NCI-H1930 (cell line): ENCODE results near the gene BTG3.
A peak's percentile ranks its signal among the peaks of the same experiment; 100 is the strongest.

Experiments
- DNase-seq, 2 experiments: peaks; one replicate each; lab custom pipeline; 2025; lab: John Stamatoyannopoulos, UW

BTG3 gene, protein sequence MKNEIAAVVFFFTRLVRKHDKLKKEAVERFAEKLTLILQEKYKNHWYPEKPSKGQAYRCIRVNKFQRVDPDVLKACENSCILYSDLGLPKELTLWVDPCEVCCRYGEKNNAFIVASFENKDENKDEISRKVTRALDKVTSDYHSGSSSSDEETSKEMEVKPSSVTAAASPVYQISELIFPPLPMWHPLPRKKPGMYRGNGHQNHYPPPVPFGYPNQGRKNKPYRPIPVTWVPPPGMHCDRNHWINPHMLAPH

DNA sequence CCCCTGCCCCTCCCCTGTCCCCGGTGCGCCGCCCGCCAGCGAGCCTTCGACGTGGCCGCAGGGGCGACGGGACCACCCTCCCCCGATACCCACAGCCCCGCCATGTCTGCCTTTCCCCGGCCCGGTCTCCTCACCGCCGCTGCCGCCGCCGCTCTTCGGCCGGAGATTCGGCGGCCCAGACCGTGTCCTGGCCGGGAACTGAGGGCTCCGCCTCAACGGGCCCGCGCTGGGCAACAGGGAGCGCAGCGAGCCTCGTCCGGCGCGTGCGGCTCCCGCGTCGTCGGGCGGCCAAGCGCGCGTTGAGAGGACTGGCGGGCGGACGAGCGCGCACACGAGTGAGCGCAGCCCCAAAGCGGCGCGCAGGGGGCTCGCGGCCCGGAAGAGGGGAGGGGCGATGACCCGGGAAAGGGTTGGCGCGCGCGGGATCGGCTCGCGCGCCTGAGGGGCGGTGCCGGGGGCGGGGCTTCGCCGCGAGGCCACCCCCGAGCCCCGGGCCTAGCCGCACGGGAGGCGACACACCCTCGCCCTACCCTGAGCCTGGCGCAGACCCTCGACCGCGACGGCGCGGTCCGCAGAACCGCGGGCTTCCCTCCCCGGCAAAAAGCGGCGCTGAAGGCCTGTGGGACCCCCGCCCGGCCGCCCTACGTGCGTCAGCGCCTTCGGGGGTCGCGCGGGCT, at the start of gene BTG3:
TSS of gene BTG3 (minus strand) at position 337 of the 677 bp plus-strand sequence. CDS start 3,757 bp downstream, outside the sequence.
- DNase-seq = peak; percentile 45 to 82

DNA sequence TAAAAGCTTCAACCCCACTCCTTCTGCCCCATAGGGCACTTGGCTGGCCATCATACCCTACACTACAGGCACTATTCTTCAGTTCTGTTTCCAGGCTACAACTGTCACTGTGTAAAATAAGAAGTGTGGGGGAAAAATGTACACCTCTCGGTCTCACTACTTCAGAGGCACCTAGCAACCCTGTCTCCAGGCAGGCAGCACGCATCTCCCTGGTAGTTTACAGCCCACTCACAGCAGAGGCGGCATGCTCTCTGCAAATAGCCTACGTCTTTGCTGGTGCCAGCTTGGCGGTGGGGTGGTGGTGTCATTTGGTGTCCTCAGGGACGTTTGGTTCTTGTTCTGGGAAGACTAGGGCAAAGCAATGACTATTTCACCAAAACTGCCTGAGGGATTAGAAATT, 48.2 kb upstream of the BTG3 start:
- DNase-seq = no peak

DNA sequence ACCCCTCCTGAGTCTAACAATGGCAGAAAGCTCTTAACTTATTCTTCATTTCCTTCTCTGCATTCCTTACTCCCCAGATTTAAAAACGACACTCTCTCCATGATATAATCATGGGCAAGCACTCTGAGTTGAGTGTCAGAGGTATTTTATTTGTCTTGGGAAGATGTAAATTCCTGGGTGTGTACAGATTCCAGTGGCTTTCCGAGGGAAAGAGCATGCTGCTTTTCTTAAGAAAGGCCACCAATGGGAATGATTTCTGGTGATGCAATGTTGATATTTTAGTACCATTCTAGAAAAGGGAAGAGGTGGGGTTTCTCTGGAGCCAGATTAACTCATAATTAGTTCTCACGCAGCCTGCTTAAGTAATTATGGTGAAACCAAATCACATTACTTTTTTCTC, 47.8 kb upstream of the BTG3 start:
- no peak for DNase-seq

DNA sequence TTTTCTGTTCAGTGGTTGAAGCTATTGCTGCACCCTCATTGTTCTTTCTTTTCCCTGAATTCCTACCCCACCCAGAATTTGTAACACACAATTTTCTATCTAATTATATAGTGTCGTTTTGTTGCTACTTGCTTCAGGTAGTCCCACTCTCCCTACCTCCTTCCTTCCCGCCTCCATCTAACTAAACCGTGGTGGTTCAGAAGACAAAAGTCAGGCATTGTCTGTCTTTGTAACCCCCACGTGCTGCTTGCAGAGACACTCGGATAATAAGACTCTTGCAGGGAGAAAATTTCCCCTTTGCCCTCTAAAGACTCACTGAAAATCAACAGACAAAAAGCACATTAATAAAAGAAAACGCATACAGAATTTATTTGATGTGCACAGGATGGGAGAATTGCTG, 46.2 kb upstream of the BTG3 start:
- DNase-seq = no peak

DNA sequence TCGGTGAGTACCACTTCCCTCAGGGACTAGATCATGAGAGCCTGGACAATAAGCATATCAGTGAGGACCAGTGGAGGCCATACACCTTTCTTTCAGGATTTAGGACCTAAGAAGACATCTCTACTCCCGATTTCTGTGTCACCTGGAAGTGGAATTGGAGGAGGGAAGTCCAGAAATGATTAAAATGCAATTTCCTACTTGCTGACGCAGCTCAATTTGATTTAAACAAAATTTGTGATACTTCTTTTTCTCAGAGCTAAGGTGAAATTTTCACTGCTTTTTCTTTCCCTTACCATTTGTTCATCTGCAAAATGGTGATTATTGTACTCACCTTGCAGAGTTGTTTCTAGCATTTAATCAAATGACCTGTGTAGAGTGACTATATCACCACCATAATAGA, 38.8 kb upstream of the BTG3 start:
- DNase-seq = no peak

DNA sequence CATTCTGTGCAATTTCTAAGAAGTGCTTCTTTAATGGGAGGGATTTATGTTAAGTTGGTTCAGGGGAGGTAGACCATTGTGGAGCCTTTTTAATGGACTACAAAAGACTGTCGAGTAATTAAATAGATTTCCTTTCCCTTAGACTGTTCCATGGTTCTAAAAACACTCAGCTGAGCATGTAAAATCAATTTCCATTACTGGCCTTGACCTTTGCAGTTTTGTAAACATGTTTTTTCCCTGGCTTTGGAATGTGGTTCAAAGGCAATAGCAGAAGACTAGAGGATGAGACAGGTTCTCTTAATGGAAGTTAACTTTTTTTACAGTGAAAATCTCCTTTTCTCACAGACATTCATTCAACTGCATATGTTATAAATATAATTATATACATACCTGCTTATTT, 37.6 kb upstream of the BTG3 start:
- DNase-seq = no peak

DNA sequence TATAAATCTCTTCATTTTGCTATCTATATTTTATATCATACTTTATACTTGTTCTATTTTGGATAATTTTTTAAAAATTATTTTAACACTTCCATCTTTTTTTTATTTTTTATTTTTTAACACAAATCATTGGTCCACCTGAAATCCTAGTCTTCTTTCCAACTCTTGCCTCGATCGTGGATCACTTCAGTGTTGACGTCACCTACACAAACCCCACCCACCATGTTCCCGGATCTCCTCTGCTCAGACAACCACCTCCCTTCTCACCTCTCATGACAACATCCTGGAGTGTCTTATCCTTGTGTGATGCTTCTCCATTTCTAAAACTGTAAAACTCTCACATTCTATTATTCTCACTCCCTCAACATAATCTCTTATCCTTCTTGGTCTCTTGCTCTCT, 34.1 kb upstream of the BTG3 start:
- DNase-seq = no peak

DNA sequence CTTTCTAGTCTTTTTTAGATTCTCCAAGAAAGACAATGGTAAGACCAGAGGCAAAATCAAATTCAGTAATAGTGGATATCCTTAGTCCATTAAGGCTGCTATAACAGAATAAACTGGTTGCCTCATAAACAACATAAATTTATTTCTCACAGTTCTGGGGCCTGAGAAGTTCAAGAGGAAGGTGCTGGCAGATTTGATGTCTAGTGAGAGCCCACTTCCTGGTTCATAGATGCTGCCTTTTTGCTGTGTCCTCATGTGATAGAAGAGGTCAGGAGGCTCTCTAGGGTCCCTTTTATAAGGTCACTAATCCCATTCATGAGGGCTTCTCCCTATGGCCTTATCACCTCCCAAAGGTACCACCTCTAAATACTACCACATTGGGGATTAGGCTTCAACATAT, 31.5 kb upstream of the BTG3 start:
- no peak for DNase-seq

DNA sequence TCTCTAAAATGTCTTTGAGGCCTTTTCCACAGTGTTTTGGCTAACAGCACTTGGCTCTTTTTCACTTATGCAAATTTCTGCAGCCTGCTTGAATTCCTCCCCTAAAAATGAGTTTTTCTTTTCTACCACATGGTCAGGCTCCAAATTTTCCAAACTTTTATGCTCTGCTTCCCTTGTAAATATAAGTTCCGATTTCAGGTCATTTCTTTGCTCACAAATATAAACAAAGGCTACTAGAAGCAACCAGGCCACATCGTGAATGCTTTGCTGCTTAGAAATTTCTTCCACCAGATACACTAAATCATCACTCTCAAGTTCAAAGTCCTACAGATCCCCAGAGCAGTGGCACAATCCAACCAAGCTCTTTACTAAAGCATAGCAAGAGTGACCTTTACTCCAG, 28.1 kb upstream of the BTG3 start:
- no peak for DNase-seq

DNA sequence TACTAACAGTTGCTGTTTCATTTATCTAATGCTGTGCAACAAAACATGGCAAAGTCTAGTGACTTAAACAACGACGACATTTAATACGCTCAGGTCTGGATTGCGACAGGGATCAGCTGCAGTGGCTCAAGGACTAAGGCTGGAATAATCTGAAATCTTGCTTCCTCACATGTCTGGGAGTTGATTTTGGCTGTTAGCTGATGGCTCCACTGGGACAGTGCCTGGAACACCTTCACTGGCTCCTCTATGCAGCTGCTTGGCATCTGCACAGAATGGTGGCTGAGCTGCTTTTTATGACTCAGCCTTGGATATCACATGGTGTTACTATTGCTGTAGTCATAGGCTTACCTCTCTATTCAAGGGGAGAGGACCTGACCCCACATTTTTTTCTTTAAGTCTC, 24.0 kb upstream of the BTG3 start:
- DNase-seq = no peak

DNA sequence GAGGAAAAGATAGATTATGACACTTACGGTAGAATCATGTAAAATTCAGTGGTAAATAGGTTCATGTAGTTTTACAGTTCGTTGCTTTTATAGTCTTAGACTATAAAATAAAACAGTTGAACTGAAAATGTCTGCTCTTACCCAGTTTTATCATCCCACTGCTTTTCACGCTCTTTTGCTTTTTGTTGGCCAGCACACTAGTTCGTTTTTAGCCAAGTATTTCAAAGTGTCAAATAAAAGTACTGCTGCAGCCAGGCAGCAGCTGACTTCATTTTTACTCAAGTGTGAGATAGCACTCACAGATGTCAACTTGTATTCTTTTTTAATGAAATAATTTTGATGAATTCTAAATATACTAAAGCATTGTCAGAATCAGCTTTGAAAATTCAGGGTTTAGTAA, 18.5 kb upstream of the BTG3 start:
- no peak for DNase-seq

DNA sequence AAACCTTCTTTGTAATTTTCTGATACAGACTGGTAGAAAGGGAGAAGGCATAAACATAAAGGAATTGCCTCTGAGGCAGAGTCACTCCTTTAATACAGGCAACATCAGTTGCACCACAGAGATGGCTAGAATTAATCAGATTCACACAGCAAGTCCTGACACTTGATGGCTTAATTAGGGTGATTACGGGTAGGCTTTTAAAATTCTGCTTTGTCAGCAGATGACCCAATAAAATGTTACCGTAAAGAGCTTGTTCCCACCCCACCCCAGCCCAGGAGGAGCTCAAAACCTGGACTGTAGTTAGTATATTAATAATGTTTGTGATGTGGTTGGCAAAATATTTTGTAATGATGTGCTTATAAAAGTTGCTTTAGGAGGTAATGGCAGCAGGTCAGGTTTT, 9.3 kb upstream of the BTG3 start:
- no peak for DNase-seq

DNA sequence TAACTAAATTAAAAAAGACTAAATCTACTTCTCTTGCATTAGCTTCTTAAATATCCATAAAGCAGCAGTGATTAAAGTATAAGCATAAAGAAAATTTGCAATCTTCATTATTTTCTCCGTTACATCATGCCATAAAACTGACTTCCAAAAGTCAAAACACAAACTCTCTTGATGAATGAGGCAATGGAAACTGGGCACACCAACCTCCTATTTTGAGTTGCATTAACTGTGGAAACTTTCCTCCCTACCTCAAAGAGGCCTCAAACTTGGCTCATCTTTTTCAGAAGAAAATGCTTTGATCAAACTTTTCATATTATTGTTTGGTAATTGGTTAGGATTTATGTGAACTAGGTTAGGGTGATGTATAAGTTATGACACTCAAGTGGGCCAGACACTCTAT, 4.1 kb upstream of the BTG3 start:
- DNase-seq = no peak

DNA sequence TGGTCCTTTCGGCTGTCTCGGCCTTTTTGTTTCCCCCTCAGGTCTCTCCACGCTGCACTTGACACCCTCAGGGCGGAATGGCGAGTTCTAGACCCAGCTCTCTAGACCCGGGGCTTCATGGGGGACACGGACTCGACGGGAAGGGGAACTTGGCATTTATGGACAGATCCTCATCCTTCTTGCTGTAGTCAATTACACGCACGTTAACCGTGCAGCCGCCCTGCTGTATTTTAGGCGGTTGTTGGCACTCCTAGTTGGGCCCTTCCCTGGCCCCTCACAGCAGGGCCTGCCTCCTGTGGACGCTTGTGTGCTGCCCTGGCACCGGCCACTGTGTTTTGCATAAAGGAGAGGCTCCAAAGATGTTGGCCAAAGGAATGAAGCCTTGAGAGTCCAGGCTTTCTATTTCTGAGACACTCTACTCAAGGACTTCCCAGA, 558 bp upstream of the BTG3 start:
- DNase-seq = no peak

DNA sequence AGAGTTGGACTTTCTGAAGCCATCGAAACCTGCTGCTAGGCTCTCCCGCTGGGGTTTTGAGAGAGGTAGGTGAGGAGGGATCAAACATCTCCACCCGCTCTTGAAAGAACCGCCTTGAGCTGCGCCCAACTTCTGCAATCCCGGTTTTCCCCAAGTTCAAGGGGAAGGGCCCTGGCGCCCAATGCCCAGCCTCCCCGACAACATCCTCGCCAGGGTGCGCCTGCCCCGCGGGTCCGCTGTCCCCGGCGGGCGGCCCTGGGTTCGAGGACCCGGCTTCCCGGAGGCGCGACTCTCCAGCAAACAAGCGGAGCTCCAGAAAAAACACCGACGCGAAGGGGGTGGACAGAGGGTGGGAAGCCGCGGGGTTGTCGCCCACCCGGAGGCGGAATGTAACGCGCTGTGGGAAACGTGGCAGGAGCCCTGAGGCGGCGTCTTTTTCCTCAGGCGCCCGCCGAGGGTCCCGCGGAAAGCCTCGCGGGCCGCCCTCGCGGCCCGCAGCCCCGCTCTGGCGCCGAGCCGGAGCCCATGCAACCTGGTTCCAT, 607 bp downstream of the BTG3 start:
- no peak for DNase-seq

DNA sequence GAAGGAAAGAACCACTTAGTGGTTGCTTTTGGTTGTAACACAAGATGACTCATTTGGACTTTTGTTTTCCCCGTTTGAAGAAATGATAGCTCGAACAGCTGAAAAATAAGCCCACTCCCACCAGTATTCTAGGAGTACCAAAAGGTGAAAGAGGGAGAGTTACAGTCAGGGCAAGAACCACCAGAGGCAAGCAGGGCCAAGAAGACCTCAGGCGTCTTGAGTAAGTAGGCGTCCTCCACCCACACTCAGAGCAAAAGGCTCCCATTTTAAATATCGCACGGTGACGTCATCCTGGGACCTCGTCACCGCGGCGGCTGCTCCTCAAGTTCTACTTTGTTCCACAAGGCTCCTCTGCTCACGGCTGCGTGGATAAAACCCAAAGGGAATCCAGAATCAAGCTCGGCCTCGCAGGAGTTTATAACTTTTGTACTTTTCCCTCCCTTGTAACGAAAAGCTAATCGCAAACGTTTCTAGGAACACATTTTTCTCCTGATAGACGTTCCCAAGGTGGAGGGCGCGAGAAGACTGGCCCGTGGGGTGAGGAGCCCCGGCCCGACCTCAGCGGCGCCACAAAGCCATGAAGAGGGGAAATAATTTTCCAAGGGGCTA, 1.2 kb downstream of the BTG3 start:
- peak in 1 of 2 experiments; percentile 13 for DNase-seq

DNA sequence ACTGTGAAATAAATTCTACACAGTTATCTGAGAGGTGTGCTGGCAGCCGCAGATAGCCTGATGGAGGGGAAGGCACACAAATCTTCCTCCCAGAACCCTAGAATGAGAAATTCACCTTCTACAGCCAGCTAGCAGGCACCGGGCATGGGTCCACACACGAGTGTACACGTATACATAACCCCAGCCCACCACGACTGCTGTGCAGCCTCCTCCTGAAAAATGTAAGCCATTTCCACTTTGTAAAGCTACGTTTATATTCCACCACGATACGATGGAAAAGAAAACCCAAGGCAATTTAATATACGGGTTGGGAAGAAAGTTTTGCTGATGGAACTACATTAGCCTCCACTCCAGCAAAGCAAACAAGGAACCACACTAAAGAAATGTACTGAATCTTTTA, 1.8 kb downstream of the BTG3 start:
- DNase-seq = no peak

DNA sequence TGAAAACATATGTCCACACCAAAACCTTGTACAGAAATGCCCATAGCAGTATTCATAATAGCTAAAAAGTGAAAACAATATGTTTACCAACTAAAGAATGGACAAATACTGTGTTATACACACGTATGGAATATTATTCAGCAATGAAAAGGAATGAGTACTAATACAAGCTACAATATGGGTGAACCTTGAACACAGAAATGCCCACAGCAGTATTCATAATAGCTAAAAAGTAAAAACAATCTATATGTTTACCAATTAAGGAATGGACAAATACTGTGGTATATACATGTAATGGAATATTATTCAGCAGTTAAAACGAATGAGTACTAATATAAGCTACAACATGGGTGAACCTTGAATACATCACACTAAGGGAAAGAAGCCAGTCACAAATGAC, 3.0 kb downstream of the BTG3 start:
- DNase-seq = no peak

DNA sequence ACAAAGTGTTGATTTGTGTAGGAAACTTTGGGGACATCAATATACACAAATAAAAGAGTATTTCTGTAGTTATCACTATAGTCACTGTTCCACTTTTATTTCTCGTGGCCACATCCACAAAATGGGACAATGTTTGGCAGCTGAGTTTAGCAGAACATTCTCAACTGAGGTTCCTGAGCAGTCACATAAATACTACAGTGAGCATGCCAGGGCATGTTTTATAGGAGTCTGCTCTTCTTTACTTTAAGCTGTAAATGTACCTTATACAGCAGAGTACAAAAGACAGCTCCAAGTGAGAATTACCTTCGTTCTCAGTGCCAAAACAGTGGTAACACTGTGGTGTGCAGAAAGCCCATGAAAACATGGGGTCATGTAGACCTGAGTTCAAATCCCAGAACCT, 5.0 kb downstream of the BTG3 start:
- DNase-seq = no peak

DNA sequence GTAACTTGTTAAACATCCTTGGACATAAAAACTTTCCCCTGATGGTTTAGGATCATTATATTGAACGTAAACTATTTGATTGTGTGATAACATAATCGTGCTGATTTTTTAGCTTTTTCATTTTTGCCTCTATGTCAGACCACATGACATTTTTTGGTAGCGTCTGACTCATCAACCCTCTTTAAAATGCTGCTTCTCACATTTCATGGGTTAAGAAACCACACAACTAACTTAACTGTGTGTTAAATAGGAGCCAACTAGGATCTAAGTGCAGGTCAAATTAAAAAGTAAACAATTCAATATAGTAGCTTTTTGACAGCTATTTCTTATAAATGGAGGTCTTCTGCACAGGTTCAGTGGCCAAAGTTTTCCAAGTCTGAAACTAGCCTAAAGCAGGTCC, 9.8 kb downstream of the BTG3 start:
- no peak for DNase-seq

DNA sequence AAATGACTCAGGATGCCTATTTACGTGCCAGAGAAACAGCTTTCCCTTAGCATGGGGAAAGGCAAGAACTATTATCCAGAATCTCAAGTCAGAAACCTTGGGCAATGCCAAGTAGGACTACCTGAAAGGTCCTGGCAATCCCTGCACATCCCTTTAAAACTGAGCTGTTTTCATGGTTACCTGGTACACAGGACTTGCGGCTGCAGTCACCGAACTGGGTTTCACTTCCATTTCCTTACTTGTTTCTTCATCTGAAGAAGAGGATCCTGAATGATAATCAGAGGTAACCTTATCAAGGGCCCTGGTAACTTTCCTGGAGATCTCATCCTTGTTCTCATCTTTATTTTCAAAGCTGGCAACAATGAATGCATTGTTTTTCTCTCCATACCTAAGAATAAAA, 14.3 kb downstream of the BTG3 start:
- no peak for DNase-seq

DNA sequence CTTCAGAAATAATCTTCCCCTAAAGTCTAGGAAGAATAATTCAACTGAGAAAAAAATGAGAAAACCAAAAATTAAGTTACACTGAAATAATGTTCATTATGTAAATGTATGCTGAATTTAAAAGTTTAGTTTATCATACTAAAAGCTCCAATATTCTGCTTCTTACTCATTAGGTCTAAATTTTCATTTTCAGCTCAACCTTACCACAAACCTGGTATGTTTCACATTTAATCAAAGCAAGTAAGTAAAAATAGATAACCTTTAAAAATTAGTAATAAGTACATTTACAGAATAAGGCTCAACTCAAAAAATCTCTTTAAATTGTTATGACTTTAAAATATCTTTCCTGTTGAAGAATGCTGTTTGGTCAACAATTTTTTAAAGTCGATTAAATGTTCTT, 15.0 kb downstream of the BTG3 start:
- no peak for DNase-seq

DNA sequence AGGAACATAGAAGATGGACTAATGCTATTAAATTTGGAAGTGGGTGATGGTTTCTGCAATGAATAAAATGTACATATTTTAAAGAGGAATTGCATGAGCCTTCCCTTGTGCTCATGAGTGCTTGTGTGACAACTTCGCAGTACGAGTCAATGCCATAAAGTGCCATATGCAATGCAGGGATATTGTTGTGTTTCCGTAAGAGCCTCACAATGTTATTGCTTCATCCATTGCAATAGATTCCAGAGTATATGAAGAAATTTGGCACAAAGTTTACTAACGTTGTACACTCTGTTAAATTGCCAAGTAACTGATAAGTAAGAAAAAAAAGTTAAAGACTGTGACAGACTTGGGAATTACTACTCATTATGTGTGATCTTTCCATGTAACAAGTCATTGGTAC, 22.3 kb downstream of the BTG3 start:
- DNase-seq = no peak
